ENCODE measurements around the gene TNRC6A.
A peak's percentile ranks its signal among the peaks of the same experiment; 100 is the strongest.
"Not testable (repeated sequence)": the region's sequence is repeated elsewhere in the genome, so short reads cannot be mapped to it uniquely, and the experiment has no call there.

The TNRC6A gene

DNA sequence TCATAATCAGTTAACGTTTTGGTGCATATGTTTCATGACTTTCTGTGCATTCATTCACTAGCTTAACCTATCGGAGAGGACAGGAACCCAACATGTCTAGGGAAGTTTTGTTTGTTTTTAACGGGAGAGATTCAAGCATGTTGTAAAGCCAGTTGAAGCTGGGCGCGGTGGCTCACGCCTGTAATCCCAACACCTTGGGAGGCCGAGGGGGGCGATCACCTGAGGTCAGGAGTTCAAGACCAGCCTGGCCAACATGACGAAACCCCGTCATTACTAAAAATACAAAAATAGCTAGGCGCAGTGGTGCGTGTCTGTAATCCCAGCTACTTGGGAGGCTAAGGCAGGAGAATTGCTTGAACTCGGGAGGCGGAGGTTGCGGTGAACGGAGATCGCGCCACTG lies 1.4 kb upstream of the TNRC6A start:
- DNase-seq (ENCODE audit: low read depth in 2 of 2) = no peak

DNA sequence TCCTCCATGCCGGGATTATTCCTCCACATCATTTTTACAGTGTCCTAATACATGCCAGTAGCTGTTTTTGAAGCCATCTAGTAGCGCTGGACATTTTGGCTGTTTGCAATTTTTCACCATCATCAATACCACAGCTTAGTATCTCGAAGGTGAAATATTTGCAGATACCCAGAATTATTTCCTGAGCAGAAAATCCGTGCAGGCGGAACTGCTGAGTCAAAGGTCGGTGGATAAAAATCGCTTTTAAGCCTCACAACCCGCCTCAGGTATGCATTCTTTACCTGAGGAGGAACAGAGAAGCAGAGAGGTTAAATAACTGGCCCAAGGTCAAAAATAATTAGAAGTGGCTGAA lies 584 bp upstream of the TNRC6A start:
- no peak for DNase-seq (ENCODE audit: low read depth in 2 of 2)

DNA sequence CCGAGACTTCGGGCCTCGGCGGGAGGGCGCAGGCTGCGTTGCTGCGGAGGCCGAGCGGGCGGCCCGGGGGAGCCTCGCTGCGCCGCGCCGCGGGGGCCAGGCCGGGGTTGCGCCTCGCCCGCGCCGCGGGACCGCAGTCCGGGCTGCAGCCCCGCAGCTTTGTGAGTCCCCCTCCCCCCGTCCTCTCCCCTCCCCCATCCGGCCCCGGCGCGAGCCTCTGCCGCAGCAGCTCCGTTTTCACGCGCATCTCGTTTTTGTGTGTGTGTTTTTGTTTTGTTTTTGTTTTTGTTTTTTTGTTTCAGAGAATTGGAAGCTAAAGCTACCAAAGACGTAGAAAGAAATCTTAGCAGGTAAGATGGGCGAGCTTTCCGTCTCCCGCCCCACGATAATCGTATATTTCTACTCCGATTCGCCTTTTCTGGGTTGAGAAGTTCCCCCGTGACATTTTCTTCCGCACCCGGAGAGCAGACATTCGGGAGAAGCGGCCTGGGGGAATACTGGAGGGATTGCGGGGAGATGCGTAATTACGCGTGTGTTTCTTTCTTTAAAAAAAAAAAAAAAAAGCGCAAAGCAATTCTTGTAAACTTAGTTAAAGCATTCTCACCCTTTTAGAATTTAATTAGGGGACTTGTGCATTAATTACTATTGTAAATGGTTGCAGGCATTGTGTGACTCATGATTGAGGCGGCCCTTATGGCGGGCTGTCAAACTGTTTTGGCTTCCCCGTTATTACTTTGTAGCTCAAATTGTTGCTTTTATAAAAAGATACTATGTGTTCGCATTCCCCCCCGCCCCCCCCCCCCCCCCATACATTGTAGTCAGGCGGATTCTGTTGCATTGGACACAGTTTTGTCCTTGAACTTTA lies 732 bp downstream of the TNRC6A start:
- no peak for DNase-seq (ENCODE audit: low read depth in 2 of 2)

DNA sequence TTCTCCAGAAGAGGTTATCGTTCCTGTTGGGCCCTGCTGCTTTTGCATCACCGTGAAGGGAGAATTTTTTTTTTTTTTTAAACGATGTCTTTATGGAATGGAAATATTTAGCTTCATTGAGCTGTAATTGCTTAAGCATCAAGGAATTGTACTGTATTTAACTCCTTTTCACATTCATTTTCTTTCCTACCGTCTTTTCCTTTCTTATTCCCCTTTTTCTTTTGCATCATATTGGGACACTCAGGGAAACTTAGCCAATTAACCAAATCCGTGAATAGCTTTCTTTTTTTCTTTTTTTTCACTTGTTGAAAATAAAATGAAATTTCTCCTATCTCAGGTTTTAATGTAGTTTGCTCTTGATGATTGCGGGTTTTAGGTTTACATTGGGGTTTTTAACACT lies 1.5 kb downstream of the TNRC6A start:
- no peak for DNase-seq (ENCODE audit: low read depth in 2 of 2)

DNA sequence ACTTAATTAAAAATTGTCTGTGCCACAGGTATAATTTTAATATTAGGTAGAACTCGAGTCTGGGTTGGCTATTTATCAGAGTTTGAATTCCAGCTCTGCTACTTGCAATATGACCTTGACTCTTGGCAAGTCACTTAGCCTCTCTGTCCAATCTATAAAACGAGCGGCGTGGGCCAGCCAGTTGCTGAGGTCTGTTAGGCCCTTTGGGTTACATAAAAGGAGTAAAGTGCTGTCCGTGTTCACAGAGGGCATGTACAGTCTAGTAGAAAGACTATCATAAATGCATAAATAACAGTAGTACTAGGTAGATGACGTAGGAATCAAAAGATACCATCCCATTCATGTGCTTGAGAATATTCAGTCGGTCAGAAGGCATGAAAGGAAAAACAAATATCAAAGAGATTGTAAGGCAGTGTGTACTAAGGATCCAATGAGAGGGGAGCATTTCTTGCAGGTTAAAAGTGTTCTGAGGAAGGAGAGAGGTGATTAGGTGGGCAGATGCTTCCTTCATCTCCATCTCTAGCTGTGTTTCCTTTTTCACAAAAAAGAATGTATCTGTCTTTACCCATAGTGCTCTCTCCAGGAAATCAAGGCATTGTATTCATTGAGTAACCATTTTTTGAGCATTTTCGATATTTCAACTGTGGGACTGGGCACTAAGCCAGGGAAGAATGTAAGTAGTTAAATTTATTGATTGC lies 2.4 kb downstream of the TNRC6A start:
- no peak for DNase-seq (ENCODE audit: low read depth in 2 of 2)

DNA sequence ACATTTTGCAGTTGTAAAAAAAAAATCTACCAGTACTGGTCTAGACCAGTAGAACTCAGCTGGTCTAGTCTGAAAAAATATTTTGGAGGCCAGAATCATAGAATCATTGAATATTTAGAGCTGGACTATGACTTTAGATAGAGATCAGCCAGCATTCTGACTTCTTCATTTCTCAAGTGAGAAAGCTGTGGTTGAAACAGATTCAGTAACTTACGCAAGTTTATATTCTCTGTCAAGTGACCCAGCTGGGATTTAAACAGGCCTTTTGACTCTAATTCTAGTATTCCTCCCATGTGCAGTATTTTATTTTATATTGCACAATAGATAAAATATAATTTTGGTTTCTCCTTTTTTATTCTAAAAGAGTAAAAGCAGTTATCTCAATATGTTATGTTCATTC lies 4.9 kb downstream of the TNRC6A start:
- peak in 1 of 2 experiments; percentile 18 for DNase-seq (ENCODE audit: low read depth in 2 of 2)

DNA sequence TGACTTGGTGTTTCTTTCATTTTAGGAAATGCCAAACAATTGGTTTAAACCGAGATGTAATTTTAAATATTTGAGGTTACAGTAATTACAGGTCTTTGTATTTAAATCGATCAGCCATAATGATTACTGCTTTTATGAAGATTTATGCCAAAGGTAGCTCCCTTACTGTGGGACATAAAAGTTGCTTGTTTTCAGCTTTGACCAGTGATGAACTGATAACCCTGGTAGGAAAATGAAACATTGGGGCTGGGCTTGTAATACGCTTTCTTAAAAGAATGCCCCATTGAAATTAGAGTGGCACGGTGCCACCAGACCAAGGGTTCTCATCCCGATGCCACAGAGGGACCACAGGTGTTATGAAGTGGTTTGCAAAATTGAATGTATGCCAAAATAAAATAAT lies 7.3 kb downstream of the TNRC6A start:
- no peak for DNase-seq (ENCODE audit: low read depth in 2 of 2)

DNA sequence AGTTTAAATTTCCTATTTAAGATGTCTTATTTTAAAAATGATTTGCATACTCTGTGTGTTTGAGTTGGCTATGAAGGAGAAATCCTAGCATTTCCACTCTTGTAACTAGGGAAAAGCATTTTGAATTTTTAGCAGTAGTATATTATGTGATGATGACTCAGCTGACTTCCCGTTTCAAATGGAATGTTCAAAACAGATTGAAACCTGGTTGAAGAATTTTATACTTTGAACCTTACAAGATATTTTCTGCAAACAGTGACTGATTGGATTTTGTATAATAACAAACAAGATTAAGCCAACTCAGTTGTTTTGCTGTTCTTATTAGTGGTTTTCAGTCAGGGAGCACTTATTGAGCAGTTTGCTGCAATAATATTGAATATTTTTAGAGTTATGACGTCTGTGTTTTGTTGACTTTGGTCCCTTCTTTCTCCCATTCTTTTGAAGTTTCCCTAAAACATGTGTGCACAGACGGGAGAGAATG lies 8.0 kb downstream of the TNRC6A start:
- DNase-seq (ENCODE audit: low read depth in 2 of 2) = peak in 1 of 2 experiments; percentile 18

DNA sequence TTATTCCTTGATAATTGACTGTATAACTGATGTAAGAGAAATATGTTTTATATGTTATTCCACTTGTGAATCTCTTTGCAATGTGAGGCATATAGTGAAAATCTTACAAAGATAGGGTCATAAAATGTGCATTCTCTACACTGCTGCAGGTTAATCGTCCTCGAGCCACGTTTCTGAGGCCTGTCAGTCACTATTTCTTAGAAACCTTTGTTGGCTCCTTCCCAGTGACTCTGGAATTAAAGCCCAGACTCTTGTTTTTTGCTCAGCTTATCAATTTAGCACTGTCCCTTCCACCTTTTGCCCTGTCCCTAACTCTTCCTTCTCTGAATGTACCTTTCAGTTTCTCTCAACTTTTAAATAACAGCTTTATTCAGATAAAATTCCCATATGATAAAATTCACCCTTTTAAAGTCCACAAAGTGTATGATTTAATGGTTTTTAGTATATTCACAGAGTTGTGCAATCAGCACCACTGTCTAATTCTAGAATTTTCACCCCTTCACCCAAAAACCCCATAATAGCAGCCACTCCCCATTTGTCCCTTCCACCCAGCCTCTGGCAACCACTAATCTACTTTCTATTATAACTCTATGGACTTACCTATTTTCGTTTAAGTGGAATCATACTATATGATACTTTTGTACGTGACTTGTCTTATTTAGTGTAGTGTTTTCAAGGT lies 8.6 kb downstream of the TNRC6A start:
- DNase-seq (ENCODE audit: low read depth in 2 of 2) = no peak

DNA sequence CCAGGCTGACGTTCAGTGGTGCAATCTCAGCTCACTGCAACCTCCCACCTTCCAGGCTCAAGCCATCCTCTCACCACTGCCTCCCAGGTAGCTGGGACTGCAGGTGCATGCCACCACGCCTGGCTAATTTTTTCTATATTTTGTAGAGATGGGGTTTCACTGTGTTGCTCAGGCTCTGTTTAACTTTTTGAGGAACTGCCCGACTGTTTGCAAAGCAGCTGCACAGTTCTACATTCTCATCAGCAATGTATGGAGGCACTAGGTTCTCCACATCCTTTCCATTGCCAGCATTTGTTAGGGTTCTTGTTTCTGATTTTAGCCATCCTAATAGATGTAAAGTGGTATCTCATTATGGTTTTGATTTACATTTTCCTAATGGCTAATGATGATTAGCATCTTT lies 9.4 kb downstream of the TNRC6A start:
- no peak for DNase-seq (ENCODE audit: low read depth in 2 of 2)

DNA sequence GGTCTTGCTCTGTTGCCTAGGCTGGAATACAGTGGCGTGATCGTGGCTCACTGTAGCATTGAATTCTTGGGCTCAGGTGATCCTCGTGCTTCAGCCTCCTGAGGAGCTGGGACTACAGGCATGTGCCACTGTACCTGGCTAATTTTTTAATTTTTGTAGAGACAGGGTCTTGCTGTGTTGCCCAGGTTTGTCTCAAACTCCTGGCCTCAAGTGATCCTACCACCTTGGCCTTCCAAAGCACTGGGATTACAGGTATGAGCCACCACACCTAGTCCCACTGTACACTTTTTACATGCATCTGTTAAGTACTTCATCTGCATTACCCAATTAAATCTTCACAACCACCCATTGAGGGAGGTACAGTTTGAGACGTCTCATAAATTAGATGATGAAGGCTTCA lies 12.4 kb downstream of the TNRC6A start:
- no peak for DNase-seq (ENCODE audit: low read depth in 2 of 2)

DNA sequence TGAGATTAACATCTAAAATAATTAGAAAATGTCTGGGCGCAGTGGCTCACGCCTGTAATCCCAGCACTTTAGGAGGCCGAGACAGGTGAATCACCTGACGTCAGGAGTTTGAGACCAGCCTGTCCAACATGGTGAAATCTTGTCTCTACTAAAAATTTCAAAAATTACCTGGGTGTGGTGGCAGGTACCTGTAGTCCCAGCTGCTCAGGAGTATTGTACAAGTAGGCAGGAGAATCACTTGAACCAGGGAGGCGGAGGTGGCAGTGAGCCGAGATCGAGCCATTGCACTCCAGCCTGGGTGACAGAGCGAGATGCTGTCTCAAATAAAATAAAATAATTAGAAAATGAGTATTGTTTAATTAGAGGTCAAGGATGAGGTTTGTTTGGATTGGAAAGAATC lies 13.2 kb downstream of the TNRC6A start:
- not testable (repeated sequence) for DNase-seq (ENCODE audit: low read depth in 2 of 2)

DNA sequence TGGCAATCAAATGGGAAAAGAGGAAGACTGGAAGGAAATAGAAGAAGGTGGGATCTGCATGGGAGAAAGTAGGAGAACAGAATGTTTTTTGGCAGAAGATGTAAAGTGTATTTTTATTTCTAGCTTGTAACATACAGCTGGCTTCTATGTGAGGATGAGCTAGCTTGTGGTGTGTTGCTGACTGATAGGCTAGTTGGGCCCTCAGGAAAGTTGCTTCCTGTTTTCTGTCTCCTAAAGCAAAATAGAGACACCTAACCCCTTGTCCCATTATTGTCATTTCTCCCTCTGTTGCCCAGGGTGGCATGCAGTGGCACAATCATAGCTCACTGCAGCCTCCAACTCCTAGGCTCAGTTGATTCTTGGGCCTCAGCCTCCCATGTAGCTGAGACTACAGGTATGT lies 15.9 kb downstream of the TNRC6A start:
- no peak for DNase-seq (ENCODE audit: low read depth in 2 of 2)

DNA sequence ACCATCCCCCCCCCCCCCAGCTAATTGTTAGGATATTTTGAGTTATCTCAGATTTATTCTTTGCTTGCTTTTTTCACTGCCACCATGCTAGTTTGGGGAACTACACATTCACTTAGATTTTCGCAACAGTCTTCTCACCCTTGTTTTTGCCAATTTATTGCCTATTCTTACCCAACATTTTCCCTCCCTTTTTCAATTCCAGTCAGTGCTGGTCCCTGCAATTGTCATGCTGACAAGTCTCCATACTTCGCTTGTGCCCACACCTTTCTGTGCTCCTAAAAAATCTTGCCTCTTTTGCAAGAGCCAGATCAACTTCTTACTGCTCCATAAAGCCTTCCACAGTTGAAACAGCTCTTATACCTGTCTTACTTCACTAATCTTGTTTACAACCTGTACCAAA lies 16.3 kb downstream of the TNRC6A start:
- no peak for DNase-seq (ENCODE audit: low read depth in 2 of 2)

DNA sequence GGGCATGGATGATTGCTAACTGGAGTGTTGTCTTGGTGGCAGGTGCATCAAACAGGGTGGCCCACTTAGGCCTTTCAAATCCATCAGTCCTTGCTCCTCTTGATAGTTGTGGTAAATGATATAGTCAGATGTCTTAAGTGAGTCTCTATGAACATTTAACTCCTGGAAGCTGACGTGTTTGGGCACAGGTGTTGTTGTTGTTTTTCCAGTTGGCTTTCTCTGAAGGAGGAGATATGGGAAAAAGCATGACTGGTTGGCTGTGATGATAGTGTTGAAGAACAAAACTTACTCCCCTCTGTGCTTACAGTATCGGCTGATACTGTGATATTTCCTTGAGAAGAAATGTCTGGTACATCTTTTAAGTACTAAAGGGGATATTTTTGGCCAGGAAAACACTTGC lies 18.0 kb downstream of the TNRC6A start:
- no peak for DNase-seq (ENCODE audit: low read depth in 2 of 2)

DNA sequence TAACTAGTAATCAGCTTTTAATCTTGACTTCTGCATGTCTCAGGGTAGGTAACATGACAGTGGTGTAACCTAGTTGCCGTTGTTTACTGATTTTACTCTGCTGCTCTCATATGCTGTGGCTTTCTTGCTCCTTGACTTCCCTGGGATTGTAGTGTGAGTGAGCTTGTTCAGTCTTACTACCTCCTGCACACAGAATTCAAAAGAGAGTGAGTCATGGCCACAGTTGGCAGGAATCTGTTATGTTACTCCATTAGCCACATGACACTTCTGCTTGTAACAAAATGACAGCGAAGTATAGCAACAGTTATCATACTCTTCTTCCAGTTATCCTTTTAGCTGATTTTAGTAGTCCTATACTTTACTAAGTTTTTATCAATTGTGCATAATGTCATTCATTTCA lies 18.8 kb downstream of the TNRC6A start:
- DNase-seq (ENCODE audit: low read depth in 2 of 2) = peak; percentile 44 to 53

DNA sequence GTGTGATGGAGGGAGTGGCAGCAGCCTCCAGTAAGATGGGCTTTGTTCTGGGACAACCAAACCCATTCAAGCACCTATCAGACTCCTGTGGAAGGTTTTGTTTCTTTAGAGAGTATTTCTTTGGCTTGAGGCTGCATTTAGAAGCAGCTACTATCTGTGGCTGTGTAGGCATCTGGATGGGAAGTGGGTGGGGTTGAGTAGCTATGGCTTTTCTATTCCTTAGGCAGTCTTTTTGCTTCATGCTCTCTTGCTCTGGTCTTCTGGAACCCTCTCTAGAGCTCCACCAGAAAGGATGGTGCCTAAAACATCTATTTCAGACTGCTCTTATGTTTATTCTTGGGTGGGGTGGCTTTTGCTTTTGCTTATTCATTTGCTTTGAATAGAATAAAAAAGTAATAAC lies 19.9 kb downstream of the TNRC6A start:
- no peak for DNase-seq (ENCODE audit: low read depth in 2 of 2)

DNA sequence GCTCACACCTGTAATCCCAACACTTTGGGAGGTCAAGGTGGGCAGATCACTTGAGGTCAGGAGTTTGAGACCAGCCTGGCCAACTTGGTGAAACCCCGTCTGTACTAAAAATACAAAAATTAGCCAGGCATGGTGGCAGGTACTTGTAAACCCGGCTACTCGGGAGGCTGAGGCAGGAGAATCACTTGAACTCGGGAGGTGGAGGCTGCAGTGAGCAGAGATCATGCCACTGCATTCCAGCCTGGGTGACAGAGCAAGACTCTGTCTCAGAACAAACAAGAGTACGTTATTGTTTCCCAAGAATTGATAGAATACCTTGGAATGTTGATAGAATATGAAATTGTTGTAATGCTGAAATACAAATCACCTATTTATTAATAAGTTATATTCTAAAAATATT lies 20.4 kb downstream of the TNRC6A start:
- DNase-seq (ENCODE audit: low read depth in 2 of 2) = not testable (repeated sequence)

DNA sequence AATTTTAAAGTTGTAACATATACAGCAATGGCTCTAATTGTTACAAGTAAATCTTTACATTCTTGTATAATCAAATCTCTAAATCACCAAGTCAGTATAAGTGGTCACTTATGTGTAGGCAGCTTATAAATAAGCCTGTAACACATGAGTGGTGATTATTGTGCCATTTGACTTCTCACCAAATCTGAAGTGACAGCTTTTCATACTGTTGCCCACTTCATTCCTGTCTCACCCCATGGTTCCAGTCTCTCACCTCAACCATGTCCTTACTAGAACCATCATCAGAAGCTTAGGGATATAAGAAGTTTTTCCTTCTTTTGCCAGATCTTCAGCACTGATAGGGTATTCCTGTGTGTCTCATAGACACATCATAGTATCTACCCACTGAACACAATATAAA lies 23.5 kb downstream of the TNRC6A start:
- no peak for DNase-seq (ENCODE audit: low read depth in 2 of 2)

DNA sequence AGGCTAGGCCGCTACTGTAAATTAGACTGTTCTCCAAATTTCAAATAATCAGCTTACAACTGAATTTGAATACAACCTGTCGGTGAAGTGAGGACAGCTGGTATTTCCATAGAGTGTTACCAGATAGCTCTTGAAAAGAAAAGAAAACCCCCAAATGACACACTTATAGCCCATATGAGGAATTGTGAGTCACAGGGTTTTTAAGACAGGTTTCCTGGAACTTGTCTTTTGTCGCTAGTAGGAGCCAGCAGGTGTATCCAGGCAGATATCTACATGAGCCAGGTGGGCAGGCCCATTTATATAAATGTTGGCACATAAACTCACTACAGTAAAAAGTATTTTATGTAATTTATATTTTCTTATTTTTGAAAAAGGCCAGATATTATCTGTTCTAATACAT lies 24.0 kb downstream of the TNRC6A start:
- no peak for DNase-seq (ENCODE audit: low read depth in 2 of 2)

DNA sequence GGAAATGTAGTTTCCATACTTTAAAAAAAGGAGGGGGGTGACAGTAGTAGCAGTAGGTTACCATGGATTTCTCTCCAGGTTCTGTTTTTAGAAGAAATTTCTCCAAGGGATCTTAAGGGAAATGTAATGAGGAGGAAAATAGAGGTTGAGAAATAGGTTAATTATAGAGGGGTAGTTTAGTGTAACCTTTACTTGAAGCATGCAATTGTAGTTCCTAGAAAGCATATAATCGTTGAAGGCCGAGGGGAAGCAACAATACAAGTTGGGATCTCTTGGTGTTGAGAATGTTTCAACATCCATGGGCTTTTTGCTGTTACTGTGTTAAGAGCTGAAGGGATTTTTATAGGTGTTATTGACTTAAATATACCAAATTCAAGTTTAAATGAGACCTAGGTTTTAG lies 25.1 kb downstream of the TNRC6A start:
- no peak for DNase-seq (ENCODE audit: low read depth in 2 of 2)

DNA sequence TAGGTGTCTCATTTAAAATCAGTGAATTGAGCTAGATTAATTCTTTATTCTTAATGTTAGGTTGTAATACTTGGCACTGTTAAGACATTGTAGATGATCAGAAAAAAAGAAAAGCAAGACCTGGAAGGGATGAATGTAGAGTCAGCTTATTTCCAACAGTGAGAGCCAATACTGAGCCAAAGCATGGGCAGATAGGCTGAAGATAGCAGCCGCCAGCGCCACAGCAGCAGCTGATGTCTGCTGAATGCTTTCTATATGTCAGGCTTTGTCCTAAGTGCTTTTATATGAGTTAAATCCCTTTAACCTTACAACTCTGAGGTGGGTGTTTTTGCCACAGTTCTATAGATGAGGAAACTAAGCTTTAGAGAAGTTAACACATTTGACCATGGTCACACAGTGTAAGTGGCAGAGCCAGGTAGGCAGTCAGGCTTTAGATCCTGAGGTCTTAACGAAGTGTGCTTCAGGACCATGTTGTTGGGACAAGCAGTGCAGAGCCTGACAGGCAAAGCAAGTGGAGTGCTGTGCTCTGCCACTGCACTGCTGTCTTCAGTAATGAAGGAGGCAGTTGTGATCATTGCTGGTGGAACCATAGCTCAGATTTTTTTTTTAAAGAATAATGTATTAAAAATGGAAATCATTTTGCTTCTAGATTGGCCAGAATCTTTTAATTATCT lies 25.9 kb downstream of the TNRC6A start:
- no peak for DNase-seq (ENCODE audit: low read depth in 2 of 2)
